Smooth muscle cell (in vitro differentiated cells): ENCODE measurements around the gene POR. TPM values are rescaled to one million over a fixed set of nuclear protein-coding genes. Genes with fewer than 3 reads are reported as not detected.

Experiments
- DNase-seq: peaks from one replicate; lab custom pipeline; 2025; ENCODE audit not compliant: unreplicated experiment; lab: John Stamatoyannopoulos, UW
- H2AFZ ChIP-seq: fragments of 200-600 bp; sonication (generic); 2 replicates; pipeline ENCODE4 v1.6.0; 2016; ENCODE audit warnings: antibody characterized with exemption, low read depth, mild to moderate bottlenecking
- H3F3A ChIP-seq: fragments of 200-600 bp; sonication (generic); 2 replicates; pipeline ENCODE4 v1.6.0; 2017; ENCODE audit warnings: antibody characterized with exemption, low read depth
- H3K27ac ChIP-seq: fragments of 200-600 bp; sonication (generic); 2 replicates; pipeline ENCODE4 v1.5.1; 2016; ENCODE audit warnings: low read depth, mild to moderate bottlenecking
- H3K27me3 ChIP-seq: fragments of 200-600 bp; sonication (generic); 2 replicates; pipeline ENCODE4 v1.6.1; 2016; ENCODE audit warnings: low read depth, mild to moderate bottlenecking
- H3K36me3 ChIP-seq: fragments of 200-600 bp; sonication (generic); 2 replicates; pipeline ENCODE4 v1.5.1; 2016; ENCODE audit warnings: low read depth
- H3K4me1 ChIP-seq: fragments of 200-600 bp; sonication (generic); 2 replicates; pipeline ENCODE4 v1.5.1; 2016; ENCODE audit warnings: low read depth
- H3K4me2 ChIP-seq: fragments of 200-600 bp; sonication (generic); 2 replicates; pipeline ENCODE4 v1.6.0; 2016; ENCODE audit warnings: mild to moderate bottlenecking
- H3K4me3 ChIP-seq: fragments of 200-600 bp; sonication (generic); 2 replicates; pipeline ENCODE4 v1.5.1; 2016; ENCODE audit warnings: mild to moderate bottlenecking
- H3K79me2 ChIP-seq: fragments of 200-600 bp; sonication (generic); 2 replicates; pipeline ENCODE4 v1.6.0; 2016; ENCODE audit warnings: low read depth, mild to moderate bottlenecking
- H3K9ac ChIP-seq: fragments of 200-600 bp; sonication (generic); 2 replicates; pipeline ENCODE4 v1.6.0; 2016; ENCODE audit warnings: low read depth
- H3K9me3 ChIP-seq: fragments of 200-600 bp; sonication (generic); replicated peaks from 2 replicates; pipeline ENCODE4 v1.5.1; 2016; ENCODE audit warnings: low read depth
- H4K20me1 ChIP-seq: fragments of 200-600 bp; sonication (generic); 2 replicates; pipeline ENCODE4 v1.6.0; 2016; ENCODE audit warnings: low read depth
- WGBS: methylation state at CpG from one replicate; pipeline ENCODE4 v1.1.7; 2016; ENCODE audit warnings: low lambda C conversion rate; 5-methylcytosine and 5-hydroxymethylcytosine counted together
- polyA plus RNA-seq: library from polyadenylated mRNA; unstranded; fragments of >200 nt; fragmentation: Nextera tagmentation; extraction: Ambion mirVana; gene quantifications from 2 replicates; pipeline ENCODE4 v1.2.1, GENCODE V29; 2016
- total RNA-seq: library from RNA; depleted of rRNA; stranded (reverse); fragments of >200 nt; gene quantifications from 2 replicates; pipeline ENCODE4 v1.2.3, GENCODE V29; 2014
- TF ChIP-seq, protein P1 (sequence below): fragments of 200-600 bp; sonication (generic); IDR thresholded peaks from 2 replicates; pipeline ENCODE4 v1.5.1; 2017; ENCODE audit warnings: borderline replicate concordance, mild to moderate bottlenecking, antibody characterized with exemption; ENCODE audit not compliant: insufficient read depth, poor library complexity, severe bottlenecking

POR gene
- total and polyA plus RNA-seq, 2 experiments from 2014 or later: 46.7 to 52.7 TPM

DNA sequence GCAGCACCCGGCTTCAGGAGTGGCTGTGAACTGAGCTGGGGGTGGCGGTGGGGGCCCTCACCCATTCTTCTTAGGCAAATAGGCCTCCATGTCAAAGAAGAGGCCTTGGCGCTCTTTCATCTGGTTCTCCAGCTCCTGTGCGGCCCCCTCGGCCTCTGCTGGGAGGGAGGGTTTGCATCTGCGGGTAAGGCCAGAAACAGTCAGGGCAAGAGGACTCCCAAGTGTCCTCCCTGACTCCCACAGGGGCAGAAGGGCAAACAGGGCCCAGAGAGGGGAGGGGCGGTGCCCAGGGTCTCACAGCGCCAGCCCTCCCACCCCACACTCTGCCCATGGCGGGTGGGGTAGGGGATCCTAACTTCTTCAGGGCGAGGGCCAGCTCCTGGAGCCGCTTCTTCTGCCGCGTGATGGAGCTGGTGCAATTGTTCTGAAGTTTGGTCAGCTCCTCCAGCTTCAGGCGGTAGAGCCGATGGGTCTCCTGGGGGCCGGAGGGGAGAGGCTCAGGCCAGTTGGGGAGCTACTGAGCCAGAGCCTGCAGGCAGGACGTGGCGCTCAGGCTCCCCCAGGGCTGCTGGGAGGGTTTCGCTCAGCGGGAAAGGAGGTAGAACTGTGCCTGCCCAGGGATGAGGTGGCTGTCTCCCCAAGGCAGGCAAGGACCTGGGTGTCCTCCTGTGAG lies 77.3 kb downstream of the POR start:
- no peak overlapping the region for H2AFZ ChIP-seq
- H3K4me1 ChIP-seq: peaks cover 6% of the 10 kb centered on the region
- no peaks in the 10 kb centered on the region for H3K79me2 ChIP-seq
- TF ChIP-seq, protein P1, sequence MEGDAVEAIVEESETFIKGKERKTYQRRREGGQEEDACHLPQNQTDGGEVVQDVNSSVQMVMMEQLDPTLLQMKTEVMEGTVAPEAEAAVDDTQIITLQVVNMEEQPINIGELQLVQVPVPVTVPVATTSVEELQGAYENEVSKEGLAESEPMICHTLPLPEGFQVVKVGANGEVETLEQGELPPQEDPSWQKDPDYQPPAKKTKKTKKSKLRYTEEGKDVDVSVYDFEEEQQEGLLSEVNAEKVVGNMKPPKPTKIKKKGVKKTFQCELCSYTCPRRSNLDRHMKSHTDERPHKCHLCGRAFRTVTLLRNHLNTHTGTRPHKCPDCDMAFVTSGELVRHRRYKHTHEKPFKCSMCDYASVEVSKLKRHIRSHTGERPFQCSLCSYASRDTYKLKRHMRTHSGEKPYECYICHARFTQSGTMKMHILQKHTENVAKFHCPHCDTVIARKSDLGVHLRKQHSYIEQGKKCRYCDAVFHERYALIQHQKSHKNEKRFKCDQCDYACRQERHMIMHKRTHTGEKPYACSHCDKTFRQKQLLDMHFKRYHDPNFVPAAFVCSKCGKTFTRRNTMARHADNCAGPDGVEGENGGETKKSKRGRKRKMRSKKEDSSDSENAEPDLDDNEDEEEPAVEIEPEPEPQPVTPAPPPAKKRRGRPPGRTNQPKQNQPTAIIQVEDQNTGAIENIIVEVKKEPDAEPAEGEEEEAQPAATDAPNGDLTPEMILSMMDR: no peak
- H3K36me3 ChIP-seq: no peaks in the 10 kb centered on the region
- H3K9me3 ChIP-seq: no peaks in the 10 kb centered on the region
- no peak for DNase-seq
- no peak overlapping the region for H3K4me2 ChIP-seq
- no peaks in the 10 kb centered on the region for H3K27me3 ChIP-seq
- H3K9ac ChIP-seq: no peak overlapping the region
- H4K20me1 ChIP-seq: no peaks in the 10 kb centered on the region
- WGBS: 97% methylated on average over 20 of the region's 20 CpGs
- H3K27ac ChIP-seq: no peak overlapping the region
- no peak overlapping the region for H3K4me3 ChIP-seq
- H3F3A ChIP-seq: no peaks in the 10 kb centered on the region

DNA sequence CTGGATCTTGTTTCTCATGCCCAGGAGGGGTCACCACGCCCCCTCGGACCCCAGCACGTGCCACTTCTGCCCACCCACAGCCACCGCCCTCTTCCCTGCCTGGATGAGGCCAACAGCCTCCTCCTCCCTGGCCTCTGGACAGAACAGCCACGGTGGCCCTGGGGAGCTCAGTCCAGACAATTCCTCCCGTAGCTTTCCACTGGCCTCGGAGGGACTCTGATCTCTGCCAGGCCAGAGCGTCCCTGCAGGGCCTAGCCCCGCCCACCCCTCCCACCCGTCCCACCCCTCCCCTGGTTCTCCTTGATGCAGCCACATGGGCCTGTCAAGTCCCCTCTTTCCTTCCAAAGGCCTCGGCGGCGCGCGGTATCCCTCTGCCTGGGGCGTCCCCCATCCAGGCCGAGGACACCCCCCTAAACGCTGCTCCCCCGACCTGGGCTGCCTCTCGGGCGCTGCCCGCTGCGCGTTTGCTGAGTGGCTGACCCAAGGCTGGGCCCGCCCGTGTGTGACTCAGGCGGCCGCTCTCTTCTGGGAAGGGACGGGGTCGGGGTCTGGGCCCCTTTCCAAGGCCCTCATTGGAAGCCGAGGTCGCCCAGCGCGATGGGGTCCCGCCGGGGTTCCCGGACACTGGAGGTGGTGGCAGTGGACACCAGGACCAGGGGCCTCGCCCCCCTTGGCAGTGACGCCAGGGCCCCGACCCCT lies 78.9 kb downstream of the POR start:
- H2AFZ ChIP-seq: peak overlapping the region; percentile 4
- H3K27ac ChIP-seq: no peak overlapping the region
- H3K4me1 ChIP-seq: peaks cover 6% of the 10 kb centered on the region
- H3K79me2 ChIP-seq: no peaks in the 10 kb centered on the region
- peak; percentile 48 for DNase-seq
- peak overlapping the region; percentile 99 for H3K4me2 ChIP-seq
- H3K9ac ChIP-seq: peak overlapping the region; percentile 70
- TF ChIP-seq, protein P1: no peak
- H3K9me3 ChIP-seq: no peaks in the 10 kb centered on the region
- H3K27me3 ChIP-seq: no peaks in the 10 kb centered on the region
- H3K36me3 ChIP-seq: no peaks in the 10 kb centered on the region
- 2% methylated on average over 33 of the region's 40 CpGs for WGBS
- no peaks in the 10 kb centered on the region for H4K20me1 ChIP-seq
- no peaks in the 10 kb centered on the region for H3F3A ChIP-seq
- peak overlapping the region; percentile 87 for H3K4me3 ChIP-seq

DNA sequence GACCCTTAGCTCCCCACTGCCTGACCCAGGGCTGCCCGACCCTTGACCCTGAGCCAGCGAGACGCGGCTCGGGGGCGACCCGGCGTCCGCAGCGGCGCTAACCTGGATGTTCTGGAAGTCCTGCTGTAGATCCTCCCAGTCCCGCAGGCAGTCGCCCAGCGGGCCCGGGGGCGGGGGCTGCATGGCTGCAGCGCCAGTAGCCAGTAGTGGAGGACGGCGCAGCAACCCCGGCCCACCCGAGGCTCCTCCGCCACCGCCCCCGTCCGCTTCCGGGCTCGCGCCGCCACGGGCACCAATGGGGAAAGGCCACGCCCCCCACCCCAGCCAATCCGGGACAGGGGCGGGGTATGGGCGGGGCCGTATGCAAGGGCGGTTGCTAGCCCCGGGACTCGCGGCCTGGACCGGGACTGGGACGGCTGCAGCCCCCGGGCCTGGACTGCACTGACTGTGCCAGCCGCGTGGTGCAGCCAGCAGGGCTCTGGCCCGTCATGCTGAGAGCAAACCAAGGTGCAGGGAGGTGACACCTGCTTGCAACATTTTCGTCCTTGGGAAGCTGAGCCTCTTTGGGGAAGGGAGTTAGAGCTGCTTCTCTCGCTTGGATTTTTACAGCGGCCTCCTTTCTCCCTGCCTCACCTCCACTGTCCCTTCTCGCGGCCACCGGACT lies 79.6 kb downstream of the POR start, which contains the start of gene TMEM120A:
TSS of gene TMEM120A (minus strand) at position 208 of the 664 bp plus-strand sequence. CDS start at position 183, 25 bp downstream.
- no peaks in the 10 kb centered on the region for H3K79me2 ChIP-seq
- peaks cover 6% of the 10 kb centered on the region for H3K4me1 ChIP-seq
- no peaks in the 10 kb centered on the region for H4K20me1 ChIP-seq
- H3F3A ChIP-seq: no peaks in the 10 kb centered on the region
- H3K4me2 ChIP-seq: peak within 1 kb of the TSS; percentile 99
- H3K27ac ChIP-seq: no peak within 1 kb of the TSS
- H3K9ac ChIP-seq: peak within 1 kb of the TSS; percentile 70
- TF ChIP-seq, protein P1: no peak
- peak within 1 kb of the TSS; percentile 4 for H2AFZ ChIP-seq
- no peaks in the 10 kb centered on the region for H3K9me3 ChIP-seq
- H3K27me3 ChIP-seq: no peaks in the 10 kb centered on the region
- H3K4me3 ChIP-seq: peak within 1 kb of the TSS; percentile 87
- no peaks in the 10 kb centered on the region for H3K36me3 ChIP-seq
- DNase-seq: peak; percentile 86
- WGBS: 8% methylated on average over 30 of the region's 51 CpGs
